KMS-11 (cell line): Measurements from ENCODE around the gene HDAC4.

Experiments used
- H2AFZ ChIP-seq: fragments of 200-600 bp; sonication (generic); 2 replicates; pipeline ENCODE4 v1.6.1; 2016; ENCODE audit warnings: antibody characterized with exemption, mixed run types, low read depth
- H3K27ac ChIP-seq: fragments of 200-600 bp; sonication (generic); 2 replicates; pipeline ENCODE4 v1.6.1; 2016; ENCODE audit warnings: mild to moderate bottlenecking, mixed run types
- H3K27me3 ChIP-seq: fragments of 200-600 bp; sonication (generic); 2 replicates; pipeline ENCODE4 v1.6.1; 2017; ENCODE audit warnings: mild to moderate bottlenecking, low read depth, mixed run types, moderate library complexity; ENCODE audit not compliant: insufficient read depth
- H3K36me3 ChIP-seq: fragments of 200-600 bp; sonication (generic); 2 replicates; pipeline ENCODE4 v1.6.1; 2017; ENCODE audit warnings: mild to moderate bottlenecking, mixed run types; ENCODE audit not compliant: insufficient read depth
- H3K4me1 ChIP-seq: fragments of 200-600 bp; sonication (generic); 2 replicates; pipeline ENCODE4 v1.6.1; 2016; ENCODE audit warnings: mild to moderate bottlenecking, low read depth, mixed run types; ENCODE audit not compliant: poor library complexity, severe bottlenecking
- H3K4me2 ChIP-seq: fragments of 200-600 bp; sonication (generic); 2 replicates; pipeline ENCODE4 v1.7.0; 2016; ENCODE audit warnings: mild to moderate bottlenecking, mixed run types
- H3K4me3 ChIP-seq: fragments of 200-600 bp; sonication (generic); IDR thresholded peaks from 2 replicates; pipeline ENCODE4 v1.6.1; 2017; ENCODE audit warnings: low read depth, low read length, mixed read lengths; ENCODE audit not compliant: insufficient read depth
- H3K79me2 ChIP-seq: fragments of 200-600 bp; sonication (generic); 2 replicates; pipeline ENCODE4 v1.6.1; 2016; ENCODE audit warnings: low read depth, mixed run types; ENCODE audit not compliant: insufficient read depth
- H3K9ac ChIP-seq: fragments of 200-600 bp; sonication (generic); 2 replicates; pipeline ENCODE4 v1.6.1; 2016; ENCODE audit warnings: mild to moderate bottlenecking, mixed run types
- H4K20me1 ChIP-seq: fragments of 200-600 bp; sonication (generic); 2 replicates; pipeline ENCODE4 v1.6.1; 2016; ENCODE audit warnings: mild to moderate bottlenecking, mixed run types; ENCODE audit not compliant: insufficient read depth
- TF ChIP-seq, protein P1 (sequence below): fragments of 200-600 bp; sonication (generic); conservative IDR thresholded peaks from 2 replicates; pipeline ENCODE4 v1.6.1; 2017; ENCODE audit warnings: low read depth, mild to moderate bottlenecking, antibody characterized with exemption, low read length, moderate library complexity, mixed read lengths

The HDAC4 gene

GRCh38 chr2:239049421-239050251, 351.2 kb downstream of the HDAC4 start:
- Histone ChIP-seq H3K4me1 (no peaks in the 10 kb centered on the region), H3K36me3 (no peaks in the 10 kb centered on the region), H2AFZ (no peak overlapping the region), H3K79me2 (no peaks in the 10 kb centered on the region), H4K20me1 (no peaks in the 10 kb centered on the region), H3K4me2 (no peak overlapping the region), H3K4me3 (no peak overlapping the region), H3K27me3 (no peaks in the 10 kb centered on the region), H3K27ac (no peak overlapping the region), H3K9ac (no peak overlapping the region)
- TF ChIP-seq, protein P1, sequence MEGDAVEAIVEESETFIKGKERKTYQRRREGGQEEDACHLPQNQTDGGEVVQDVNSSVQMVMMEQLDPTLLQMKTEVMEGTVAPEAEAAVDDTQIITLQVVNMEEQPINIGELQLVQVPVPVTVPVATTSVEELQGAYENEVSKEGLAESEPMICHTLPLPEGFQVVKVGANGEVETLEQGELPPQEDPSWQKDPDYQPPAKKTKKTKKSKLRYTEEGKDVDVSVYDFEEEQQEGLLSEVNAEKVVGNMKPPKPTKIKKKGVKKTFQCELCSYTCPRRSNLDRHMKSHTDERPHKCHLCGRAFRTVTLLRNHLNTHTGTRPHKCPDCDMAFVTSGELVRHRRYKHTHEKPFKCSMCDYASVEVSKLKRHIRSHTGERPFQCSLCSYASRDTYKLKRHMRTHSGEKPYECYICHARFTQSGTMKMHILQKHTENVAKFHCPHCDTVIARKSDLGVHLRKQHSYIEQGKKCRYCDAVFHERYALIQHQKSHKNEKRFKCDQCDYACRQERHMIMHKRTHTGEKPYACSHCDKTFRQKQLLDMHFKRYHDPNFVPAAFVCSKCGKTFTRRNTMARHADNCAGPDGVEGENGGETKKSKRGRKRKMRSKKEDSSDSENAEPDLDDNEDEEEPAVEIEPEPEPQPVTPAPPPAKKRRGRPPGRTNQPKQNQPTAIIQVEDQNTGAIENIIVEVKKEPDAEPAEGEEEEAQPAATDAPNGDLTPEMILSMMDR: no peak

GRCh38 chr2:239048736-239049135, 352.1 kb downstream of the HDAC4 start:
- Histone ChIP-seq H3K36me3 (no peaks in the 10 kb centered on the region), H2AFZ (no peak overlapping the region), H3K79me2 (no peaks in the 10 kb centered on the region), H3K4me3 (no peak overlapping the region), H3K4me1 (no peaks in the 10 kb centered on the region), H3K9ac (no peak overlapping the region), H3K27me3 (no peaks in the 10 kb centered on the region), H3K27ac (no peak overlapping the region), H3K4me2 (no peak overlapping the region), H4K20me1 (no peaks in the 10 kb centered on the region)
- TF ChIP-seq, protein P1: no peak

DNA sequence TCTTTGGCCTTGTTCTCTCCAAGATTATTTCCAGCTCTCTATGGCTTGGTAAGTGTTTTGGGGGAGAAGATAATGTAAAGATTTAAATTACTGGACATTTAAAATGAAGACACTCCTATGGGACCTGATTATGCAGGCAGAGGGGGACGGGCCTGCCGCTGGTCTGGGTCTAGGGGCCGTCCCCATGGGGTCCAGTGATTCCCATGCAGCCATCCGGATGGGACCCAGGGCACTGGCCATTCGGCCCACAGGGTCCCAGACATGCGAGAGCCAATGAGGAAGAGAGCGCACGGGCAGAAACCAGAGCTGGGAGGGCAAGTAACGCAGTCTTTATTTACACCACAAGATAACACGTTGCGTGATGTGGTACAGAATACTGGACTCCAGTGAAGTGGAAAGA, 353.0 kb downstream of the HDAC4 start:
- Histone ChIP-seq H3K4me2 (no peak overlapping the region), H4K20me1 (no peaks in the 10 kb centered on the region), H3K4me1 (no peaks in the 10 kb centered on the region), H2AFZ (no peak overlapping the region), H3K9ac (no peak overlapping the region), H3K4me3 (no peak overlapping the region), H3K27me3 (no peaks in the 10 kb centered on the region), H3K79me2 (no peaks in the 10 kb centered on the region), H3K27ac (no peak overlapping the region), H3K36me3 (no peaks in the 10 kb centered on the region)
- TF ChIP-seq, protein P1: no peak

GRCh38 chr2:239047420-239047819, 353.4 kb downstream of the HDAC4 start:
- no peaks in the 10 kb centered on the region for H3K36me3 ChIP-seq
- H3K9ac ChIP-seq: no peak overlapping the region
- H3K4me1 ChIP-seq: no peaks in the 10 kb centered on the region
- H2AFZ ChIP-seq: no peak overlapping the region
- H3K27ac ChIP-seq: no peak overlapping the region
- no peak overlapping the region for H3K4me3 ChIP-seq
- H3K4me2 ChIP-seq: no peak overlapping the region
- TF ChIP-seq, protein P1: no peak
- H3K79me2 ChIP-seq: no peaks in the 10 kb centered on the region
- no peaks in the 10 kb centered on the region for H3K27me3 ChIP-seq
- H4K20me1 ChIP-seq: no peaks in the 10 kb centered on the region
